Measurements from ENCODE around the gene ZFAND2A. TPM values are rescaled to one million over a fixed set of nuclear protein-coding genes. Genes with fewer than 3 reads are reported as not detected.
"Not testable (repeated sequence)": the region's sequence is repeated elsewhere in the genome, so short reads cannot be mapped to it uniquely, and the experiment has no call there.

Gene ZFAND2A
- total RNA-seq, 1 donor from 2014 or later, result 14.1 TPM

DNA sequence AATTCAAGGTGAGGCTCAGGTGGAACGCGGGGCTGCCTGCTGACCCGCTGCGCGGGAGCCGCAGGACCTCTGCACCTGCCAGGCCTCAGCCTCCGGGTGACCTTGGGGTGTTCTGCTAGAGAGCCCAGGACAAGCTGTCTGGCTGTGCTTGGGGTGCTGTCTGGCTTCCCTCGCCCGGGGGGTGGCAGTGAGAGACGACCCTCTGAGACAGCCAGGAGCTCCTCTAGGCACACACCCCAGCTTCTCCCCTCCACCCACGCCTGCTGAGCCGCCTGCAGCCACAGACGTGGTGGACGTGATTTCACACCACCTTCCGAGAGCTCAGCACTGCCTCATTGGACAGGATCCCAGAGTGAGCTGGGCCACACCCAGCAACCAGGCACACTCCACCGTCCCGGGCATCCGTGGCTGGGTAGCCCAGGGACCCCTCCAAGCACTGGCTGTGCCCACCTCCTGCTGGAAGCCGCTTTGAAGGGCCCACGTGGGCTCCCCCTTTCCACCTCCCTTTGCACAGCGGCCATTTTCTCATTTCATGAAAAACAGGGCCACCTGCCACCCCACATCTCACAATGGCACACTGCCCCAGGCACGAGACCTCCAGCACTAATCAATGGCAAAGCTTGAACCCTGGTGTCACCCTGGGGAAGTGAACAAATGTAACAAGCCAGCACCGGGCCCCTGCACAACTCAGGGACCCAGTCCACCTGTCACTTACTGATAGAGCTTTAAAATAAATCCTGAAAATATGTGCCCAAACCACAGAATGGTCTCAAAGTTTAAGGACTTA is 35.0 kb downstream of the ZFAND2A start:
- no peak for DNase-seq (ENCODE audit: low read depth in 2 of 2)

DNA sequence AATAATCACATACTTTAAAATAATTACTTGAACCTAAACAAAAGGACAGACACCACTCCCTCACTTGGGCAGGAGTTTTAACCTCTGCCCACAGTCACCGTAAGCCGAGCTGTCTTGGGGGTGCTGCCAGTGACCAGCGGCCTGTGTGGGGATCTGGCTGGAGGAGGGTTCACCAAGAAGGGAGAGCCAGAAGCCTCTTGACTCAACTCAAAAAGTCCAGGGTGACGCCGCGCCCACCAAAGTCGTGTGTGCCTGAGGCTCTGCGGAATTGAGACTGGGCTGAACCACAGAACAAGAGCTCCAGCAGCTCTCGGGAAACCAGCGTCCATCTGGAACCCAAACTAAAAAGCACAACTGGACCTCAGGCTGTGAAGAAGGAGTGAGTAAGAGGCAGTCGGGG is 35.8 kb downstream of the ZFAND2A start:
- DNase-seq (ENCODE audit: low read depth in 2 of 2), result no peak

DNA sequence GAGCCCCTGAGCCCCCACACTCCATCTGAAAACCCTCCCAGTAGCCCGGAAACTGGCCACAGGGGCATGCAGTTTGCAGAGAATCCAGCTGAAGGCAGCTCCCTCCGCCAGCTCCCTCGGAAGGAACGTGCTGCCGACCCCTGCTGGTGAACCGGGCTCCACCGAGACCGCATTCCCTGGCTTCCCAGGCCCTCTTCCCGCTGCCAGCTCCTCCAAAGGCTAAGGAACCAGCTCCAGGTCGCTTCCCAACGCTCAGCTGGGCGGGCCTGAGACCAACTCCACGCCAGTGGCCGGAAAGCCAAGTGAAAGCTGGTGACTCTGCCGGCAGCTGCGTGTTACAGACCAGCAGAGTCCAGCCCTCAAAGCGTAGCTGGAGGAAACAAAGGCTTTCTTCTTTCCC is 36.3 kb downstream of the ZFAND2A start:
- peak; percentile 71 to 92 for DNase-seq (ENCODE audit: low read depth in 2 of 2)

DNA sequence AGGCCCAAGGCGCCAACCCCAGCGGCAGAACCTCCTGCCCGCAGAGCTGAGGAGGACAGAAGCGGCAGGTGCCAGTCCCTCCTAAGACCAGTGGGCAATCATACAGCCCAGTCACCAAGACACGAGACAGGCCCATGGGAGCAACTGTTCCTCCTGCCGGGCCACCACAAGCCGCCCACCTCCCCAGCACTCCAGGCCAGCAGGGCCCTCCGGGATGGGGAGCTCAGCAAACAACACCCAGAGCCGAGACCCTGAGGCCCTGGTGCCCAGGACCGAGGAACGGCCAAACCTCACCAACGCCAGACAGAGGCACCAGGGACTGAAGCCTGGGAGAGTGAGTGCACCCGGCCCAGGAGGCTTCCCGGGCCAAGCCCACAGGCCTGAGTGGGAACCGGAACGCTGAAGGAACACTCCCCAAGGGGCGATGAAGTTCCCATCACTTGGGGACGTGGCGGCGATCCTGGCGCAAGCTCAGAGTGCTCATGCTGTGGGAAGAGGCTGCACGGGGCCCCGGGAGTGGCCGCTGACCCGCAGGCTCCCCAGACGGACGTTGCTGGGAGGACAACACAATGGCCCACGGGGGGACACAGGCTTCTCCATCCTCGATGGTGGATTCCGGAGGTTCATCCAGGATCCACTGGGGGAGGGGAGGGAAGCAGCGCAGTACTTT is 37.0 kb downstream of the ZFAND2A start:
- no peak for DNase-seq (ENCODE audit: low read depth in 2 of 2)

DNA sequence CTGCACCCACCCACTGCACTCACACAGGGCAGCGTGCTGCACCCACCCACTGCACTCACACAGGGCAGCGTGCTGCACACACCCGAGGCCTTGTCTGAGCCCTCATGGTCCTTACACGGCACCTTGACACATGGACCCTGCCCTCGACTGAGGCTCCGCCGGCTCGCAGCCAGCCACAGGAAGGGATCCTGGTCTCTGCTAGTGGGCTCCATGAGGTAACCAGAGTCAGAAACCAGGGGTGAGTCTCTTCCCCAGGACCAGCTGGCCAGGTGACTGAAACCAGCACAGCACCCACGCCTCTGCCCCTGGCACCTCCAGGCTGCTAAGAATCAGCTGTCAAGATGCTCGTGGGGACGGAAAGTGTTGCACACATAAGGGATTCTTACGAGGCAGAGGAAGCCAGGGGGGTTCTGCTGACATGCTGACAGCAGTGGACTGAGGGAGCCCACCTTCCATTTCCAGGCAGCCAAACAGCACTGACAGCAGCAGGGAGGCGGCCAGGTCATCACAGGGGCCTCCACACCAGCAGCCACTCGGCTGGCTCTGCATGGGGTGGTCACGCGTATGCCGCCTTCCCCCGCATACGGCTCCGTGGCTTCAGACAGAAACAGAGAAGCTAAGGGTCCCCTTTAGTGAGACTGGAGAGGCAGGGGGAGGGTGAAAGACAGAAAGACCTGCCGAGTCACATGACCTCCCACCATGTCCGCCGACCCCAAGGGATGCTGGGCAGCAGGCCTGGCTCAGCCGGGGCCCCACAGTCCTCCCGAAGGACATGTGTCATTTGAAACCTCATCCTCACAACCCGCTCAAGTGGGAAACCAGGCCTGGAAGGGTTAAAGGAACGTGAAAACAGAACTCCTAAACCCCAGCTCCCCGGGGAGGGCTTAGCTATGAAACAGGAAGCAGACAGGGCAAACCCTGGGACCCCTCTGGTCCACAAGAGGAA is 37.8 kb downstream of the ZFAND2A start:
- no peak for DNase-seq (ENCODE audit: low read depth in 2 of 2)

DNA sequence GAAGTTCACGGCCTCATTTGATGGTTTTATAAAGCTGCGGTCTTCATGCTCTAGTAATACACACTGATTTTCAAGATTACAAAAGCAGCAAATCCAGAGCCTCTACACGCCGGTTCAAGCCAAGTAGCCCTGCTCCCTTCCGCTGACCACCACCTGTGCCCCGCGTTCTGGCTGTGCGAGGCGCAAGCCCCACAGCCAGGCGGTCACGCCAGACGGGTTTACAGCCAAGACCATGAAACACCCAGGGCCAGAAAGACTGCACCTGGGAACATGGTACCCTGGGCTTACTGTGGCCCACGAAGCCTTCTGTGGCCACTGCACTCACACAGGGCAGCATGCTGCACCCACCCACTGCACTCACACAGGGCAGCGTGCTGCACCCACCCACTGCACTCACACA is 38.5 kb downstream of the ZFAND2A start:
- DNase-seq (ENCODE audit: low read depth in 2 of 2), result no peak

DNA sequence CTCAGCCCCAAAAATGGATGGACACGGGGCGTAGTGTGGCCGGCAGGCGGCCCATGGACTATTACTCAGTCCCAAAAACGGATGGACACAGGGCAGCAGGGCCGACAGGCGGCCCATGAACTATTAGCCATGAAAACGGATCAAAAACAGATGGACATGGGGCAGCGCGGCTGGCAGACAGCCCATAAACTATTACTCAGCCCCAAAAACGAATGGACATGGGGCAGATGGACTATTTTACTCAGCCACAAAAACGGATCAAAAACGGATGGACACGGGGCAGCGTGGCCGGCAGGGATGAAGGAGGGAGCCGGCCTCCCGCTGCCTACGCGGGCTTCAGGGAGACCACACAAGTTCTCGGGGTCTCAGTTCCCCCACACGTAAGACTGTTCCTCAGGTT is 39.2 kb downstream of the ZFAND2A start:
- no peak for DNase-seq (ENCODE audit: low read depth in 2 of 2)

DNA sequence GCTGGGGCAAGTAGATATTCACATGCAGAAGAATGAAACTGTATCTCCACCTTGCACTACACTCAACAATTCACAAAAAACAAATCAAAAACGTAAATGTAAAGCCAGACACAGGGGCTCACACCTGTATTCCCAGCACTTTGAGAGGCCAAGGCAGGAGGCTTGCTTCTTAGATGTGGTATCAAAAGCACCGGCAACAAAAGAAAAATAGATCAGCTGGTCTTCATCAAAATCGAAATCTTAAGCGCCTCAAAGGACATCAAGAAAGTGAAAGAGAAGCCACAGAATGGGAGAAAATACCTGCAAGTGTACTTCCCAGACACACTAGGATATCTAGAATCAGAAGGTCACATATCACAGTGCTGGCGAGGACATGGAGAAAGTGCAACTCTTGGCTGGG is 40.8 kb downstream of the ZFAND2A start:
- DNase-seq (ENCODE audit: low read depth in 2 of 2), result no peak

DNA sequence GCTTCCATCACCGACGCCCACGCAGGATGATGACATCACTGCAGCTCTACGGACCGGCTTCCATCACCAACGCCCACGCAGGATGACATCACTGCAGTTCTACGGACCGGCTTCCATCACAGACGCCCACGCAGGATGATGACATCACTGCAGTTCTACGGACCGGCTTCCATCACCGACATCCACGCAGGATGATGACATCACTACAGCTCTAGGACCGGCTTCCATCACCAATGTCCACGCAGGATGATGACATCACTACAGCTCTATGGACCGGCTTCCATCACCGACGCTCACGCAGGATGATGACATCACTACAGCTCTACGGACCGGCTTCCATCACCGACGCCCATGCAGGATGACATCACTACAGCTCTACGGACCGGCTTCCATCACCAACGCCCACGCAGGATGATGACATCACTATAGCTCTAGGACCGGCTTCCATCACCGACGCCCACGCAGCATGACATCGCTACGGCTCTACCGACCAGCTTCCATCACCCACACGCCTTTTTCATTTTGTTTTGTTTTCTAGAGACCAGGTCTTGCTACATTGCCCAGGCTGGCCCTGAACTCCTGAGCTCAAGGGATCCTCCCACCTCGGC is 42.6 kb downstream of the ZFAND2A start:
- no peak for DNase-seq (ENCODE audit: low read depth in 2 of 2)

DNA sequence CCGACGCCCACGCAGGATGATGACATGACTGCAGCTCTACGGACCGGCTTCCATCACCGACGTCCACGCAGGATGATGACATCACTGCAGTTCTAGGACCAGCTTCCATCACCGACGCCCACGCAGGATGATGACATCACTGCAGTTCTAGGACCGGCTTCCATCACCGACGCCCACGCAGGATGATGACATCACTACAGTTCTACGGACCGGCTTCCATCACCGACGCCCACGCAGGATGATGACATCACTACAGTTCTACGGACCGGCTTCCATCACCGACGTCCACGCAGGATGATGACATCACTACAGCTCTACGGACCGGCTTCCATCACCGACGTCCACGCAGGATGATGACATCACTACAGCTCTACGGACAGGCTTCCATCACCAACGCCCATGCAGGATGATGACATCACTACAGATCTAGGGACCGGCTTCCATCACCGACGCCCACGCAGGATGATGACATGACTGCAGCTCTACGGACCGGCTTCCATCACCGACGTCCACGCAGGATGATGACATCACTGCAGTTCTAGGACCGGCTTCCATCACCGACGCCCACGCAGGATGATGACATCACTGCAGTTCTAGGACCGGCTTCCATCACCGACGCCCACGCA is 43.5 kb downstream of the ZFAND2A start:
- not testable (repeated sequence) for DNase-seq (ENCODE audit: low read depth in 2 of 2)

DNA sequence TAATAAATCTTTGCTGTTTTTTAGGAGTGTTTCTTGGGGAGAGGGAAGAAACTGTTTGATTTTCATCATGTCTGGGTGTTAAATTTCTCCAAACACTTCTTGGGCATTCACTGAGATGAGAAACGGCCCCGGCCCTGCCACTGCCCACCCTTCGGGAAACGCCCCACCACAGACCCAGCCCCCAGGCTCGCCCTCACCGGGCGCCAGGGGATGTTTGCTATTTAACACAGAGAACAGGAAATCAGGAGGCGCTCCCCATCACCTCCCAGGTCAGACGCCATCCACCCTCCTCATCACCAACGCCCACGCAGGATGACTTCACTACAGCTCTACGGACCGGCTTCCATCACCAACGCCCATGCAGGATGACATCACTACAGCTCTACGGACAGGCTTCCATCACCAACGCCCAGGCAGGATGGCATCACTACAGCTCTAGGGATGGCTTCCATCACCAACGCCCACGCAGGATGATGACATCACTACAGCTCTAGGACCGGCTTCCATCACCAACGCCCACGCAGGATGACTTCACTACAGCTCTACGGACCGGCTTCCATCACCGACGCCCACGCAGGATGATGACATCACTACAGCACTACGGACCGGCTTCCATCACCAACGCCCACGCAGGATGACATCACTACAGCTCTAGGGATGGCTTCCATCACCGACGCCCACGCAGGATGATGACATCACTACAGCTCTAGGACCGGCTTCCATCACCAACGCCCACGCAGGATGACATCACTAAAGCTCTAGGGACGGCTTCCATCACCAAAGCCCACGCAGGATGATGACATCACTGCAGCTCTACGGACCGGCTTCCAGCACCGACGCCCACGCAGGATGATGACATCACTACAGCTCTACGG is 44.6 kb downstream of the ZFAND2A start:
- DNase-seq (ENCODE audit: low read depth in 2 of 2), result not testable (repeated sequence)

DNA sequence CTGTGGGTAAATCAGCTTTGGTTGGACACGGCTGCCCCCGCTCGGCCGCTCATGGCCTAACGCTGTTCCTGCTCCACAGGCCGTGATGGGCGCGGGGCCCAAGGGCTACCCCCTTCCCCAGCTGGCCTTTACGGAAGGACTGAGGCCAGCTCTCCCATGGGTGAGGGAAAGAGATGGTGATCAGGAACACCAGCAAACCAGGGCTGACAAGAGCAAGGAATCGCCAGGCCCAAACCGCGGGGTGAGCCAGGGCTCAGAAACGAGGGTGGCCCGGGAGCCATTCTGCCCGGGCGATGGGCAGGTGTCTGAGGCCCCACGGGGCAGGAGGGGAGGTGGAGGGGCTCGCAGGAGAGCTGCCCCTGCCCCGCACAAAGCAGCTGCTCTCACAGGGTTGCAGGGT is 45.5 kb downstream of the ZFAND2A start:
- no peak for DNase-seq (ENCODE audit: low read depth in 2 of 2)

DNA sequence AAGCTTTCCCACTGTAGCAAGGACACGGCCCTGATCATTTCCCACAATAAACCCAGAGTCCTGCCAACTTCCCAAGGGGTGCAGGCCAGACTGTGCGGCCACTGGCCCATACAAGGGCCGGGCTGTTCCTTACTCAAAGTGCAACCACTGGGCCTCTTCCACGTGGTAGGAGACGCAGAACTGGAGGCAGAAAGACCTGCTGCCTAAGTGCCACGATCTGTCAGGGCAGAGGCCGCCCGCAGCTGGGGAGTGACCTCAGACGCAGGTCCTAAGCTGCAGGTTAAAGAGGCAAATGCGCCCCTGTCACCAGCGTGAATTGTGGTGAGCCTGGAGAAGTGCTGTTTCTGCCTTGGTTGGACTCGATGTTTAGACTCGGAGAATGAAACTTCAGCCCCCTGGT is 45.9 kb downstream of the ZFAND2A start:
- DNase-seq (ENCODE audit: low read depth in 2 of 2), result no peak

DNA sequence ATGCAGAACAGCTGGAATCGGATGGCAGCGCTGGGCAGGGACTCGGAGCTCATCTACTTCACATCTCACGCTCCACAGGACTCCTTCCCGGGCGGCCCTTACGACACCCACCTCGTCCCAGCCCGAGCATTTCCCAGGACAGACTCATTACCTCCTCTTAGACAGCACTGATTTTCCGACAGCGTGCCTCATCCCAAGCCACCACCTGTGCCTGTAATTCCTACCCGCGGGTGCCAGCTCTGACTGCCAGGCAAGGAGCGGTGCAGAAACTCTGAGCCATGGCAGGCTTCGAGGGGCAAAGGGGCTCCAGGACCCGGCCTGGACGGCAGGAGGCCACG is 46.5 kb downstream of the ZFAND2A start:
- no peak for DNase-seq (ENCODE audit: low read depth in 2 of 2)

DNA sequence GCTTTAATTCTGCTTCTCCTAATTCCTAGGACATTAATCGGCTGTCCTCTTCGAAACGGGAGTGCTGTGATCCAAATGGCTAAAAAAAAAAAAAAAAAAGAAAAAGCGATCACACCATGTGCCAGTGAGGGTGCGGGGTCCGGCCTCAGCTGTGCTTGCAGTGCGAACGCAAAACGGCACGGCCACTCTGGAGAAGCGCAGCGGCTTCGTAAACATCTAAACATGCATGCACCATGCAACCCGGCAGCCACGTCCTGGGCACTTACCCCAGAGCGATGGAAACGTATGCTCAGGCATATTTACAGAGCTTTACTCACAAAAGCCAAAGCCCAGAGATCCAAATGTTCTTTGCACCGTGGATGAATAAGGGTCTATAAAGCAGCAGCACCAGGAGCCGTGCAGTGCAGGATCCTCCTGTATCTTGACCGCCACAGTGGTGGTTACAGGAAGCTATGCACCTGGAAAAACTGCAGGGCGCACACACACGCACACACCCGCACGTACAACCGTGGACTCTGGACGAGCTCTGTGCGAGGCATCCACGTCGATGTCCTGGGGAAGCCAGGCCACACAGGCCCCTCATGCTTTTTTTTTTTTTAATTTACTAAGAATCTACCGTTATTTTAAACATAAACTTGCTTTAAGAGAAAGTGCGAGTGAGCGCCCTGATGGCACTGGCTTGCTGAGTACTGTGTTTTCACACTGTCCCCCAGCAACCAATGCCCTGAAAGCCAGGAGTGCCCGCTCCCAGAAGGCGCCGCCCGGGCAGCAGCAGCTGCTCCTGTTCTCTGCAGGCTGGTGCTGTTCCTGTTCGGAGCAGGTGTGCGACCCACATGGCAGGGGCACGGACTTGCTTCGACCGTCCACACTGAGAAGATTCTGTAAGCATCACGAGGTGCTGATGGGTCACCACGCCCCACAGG is 47.1 kb downstream of the ZFAND2A start:
- DNase-seq (ENCODE audit: low read depth in 2 of 2), result no peak

DNA sequence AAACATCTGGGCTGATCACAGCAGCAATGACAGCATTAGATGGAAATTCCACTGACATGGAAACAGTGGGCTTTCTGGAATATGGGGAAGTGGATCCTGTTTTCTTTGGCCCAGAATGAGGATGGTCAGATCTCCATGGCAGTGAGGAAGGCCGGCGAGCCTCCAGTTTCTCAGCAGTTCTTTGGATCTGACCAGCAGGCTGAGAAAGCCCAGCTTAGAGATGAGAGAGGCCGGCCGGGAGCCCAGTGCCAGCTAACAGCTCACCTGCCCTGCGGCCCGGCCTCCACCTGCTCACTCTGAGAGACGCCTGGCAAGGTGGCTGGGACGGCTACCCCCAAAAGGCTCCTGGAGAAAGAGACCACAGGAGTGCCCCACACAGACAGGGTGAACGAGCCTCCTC is 47.9 kb downstream of the ZFAND2A start:
- peak in 1 of 2 donors; percentile 94 for DNase-seq (ENCODE audit: low read depth in 2 of 2)

DNA sequence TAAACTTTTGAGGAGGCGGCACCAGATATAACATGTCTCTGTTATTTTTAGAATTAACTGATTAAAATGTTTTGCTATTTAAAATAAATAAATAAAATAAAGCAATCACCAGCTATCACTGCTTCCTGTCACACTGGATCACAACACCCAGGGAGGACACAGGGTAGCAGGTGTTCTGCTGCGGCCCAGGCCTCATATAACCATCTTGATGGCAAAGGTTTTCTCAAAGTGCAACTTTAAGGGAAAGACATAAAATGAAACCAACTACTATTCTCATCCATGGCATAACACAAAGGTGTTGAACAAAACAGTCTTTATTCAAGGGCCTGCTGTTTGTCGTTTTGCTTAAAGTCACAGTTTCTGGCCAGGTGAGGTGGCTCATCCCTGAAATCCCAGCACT is 48.8 kb downstream of the ZFAND2A start:
- DNase-seq (ENCODE audit: low read depth in 2 of 2), result no peak

DNA sequence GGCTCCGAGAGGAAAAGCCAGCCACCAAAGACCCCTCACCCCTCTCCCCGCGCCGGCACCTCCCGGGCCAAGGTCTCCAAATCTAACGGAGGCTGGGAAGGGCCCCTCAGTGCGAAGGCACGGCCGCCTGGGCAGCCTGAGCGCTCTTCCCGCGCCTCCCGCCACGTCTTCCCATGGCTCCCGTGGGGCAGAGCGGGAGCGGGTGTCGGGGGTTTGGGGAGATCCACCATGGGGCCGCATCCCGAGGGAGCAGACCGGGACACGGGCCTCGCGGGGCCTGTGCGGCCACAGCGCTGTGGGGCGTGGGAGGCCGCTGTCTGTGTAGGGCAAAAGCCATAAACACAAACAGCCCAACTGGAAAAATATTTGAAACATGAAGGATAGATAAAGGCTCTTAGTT is 49.6 kb downstream of the ZFAND2A start:
- DNase-seq (ENCODE audit: low read depth in 2 of 2), result no peak

DNA sequence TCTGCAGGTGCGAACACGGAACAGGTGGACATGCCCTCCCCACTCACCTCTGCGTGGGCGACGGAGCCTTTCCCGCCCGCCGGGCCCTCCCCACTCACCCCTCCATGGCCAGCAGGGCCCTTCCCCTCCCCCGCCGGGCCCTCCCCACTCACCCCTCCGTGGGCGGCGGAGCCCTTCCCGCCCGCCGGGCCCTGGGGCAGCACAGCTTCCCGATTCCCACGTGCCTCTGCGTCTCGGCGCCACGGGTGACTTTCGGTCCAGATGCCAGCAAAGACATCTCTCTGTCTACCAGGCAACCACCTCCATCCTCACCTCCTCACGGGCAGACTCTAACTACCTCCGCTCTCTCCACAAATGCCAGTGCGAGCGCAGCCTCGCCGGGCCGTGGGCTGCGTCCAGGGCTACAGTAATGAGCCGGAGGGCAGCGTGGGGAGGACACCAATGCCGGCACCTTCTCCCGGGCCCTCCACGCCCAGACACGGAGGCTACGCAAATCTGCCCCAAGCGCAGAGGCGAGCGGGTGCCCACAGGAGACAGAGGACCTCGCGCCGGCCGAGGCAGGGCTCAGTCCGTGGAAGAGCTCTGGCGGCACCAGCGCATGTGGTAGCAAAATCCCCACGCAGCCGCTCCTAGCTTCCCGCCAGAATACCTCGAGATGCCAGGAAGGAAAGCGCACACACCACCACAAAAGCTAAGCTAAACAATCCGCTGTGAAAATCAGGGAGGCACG is 50.2 kb downstream of the ZFAND2A start:
- DNase-seq (ENCODE audit: low read depth in 2 of 2), result no peak
